Tibial nerve (tissue), 3 donors: ENCODE measurements around the gene ZSCAN2.
"Not testable (repeated sequence)": the region's sequence is repeated elsewhere in the genome, so short reads cannot be mapped to it uniquely, and the experiment has no call there.

ENCODE experiments used
- CTCF ChIP-seq, 5 experiments: fragments of 200-600 bp in 3 of 5; fragments of 450-650 bp in 2 of 5; sonication (generic) in 3 of 5; IDR thresholded peaks; one replicate each; pipeline ENCODE4 v1.5.1; 2016 to 2019; ENCODE audit warnings: antibody characterized with exemption in 5 of 5, mild to moderate bottlenecking in 3 of 5, moderate library complexity in 2 of 5
- POLR2A ChIP-seq, 2 donors: fragments of 450-650 bp; IDR thresholded peaks; one replicate each; pipeline ENCODE4 v1.6.1; 2017; ENCODE audit warnings: antibody characterized with exemption in 2 of 2, mild to moderate bottlenecking in 2 of 2, moderate library complexity in 2 of 2

GRCh38 chr15:84641871-84642270 lies 41.1 kb downstream of the ZSCAN2 start:
- not testable (repeated sequence) for TF ChIP-seq POLR2A, CTCF (IDR thresholded peaks at IDR 0.05)
